ENCODE results near the gene CYBA. TPM values are rescaled to one million over a fixed set of nuclear protein-coding genes. Genes with fewer than 3 reads are reported as not detected.
"Not testable (repeated sequence)": the region's sequence is repeated elsewhere in the genome, so short reads cannot be mapped to it uniquely, and the experiment has no call there.

CYBA gene
- total RNA-seq, 1 donor from 2014 or later = 87.4 TPM

GRCh38 chr16:88687676-88688012, 36.8 kb upstream of the CYBA start:
- intact Hi-C loops (cut with DNase I) = no loop called here
- DNase-seq (ENCODE audit: low spot score) = no peak
- ATAC-seq = no peak

GRCh38 chr16:88687254-88687576, 36.4 kb upstream of the CYBA start:
- ATAC-seq (no peak), DNase-seq (ENCODE audit: low spot score) (no peak)
- intact Hi-C loops (cut with DNase I) = no loop called here

GRCh38 chr16:88686439-88687253, 35.8 kb upstream of the CYBA start, which contains the start of gene SNAI3:
Gene SNAI3, minus strand, starts transcription at chr16:88686507. Its CDS starts 101 bp downstream, at chr16:88686406.
- DNase-seq (ENCODE audit: low spot score) = peak; percentile 84
- ATAC-seq = peak; percentile 57
- intact Hi-C loops (cut with DNase I) = no loop called here

- intact Hi-C loops (cut with DNase I) = no loop called here
- no peak for DNase-seq (ENCODE audit: low spot score)
- peak; percentile 7 for ATAC-seq
Observed at GRCh38 chr16:88686062-88686438, 35.2 kb upstream of the CYBA start.

- no peak for DNase-seq (ENCODE audit: low spot score)
- peak; percentile 17 for ATAC-seq
- intact Hi-C loops (cut with DNase I) = no loop called here
Observed at GRCh38 chr16:88685156-88686061, 34.6 kb upstream of the CYBA start.

- intact Hi-C loops (cut with DNase I) = no loop called here
- ATAC-seq (no peak), DNase-seq (ENCODE audit: low spot score) (no peak)
Observed at GRCh38 chr16:88684569-88685155, 33.8 kb upstream of the CYBA start.

- intact Hi-C loops (cut with DNase I) = no loop called here
- peak; percentile 45 for ATAC-seq
- DNase-seq (ENCODE audit: low spot score) = no peak
Observed at GRCh38 chr16:88681709-88682451, 31.0 kb upstream of the CYBA start.

GRCh38 chr16:88681084-88681680, 30.3 kb upstream of the CYBA start:
- DNase-seq (ENCODE audit: low spot score) (no peak), ATAC-seq (no peak)
- intact Hi-C loops (cut with DNase I) = no loop called here

- intact Hi-C loops (cut with DNase I) = no loop called here
- ATAC-seq (no peak), DNase-seq (ENCODE audit: low spot score) (no peak)
Observed at GRCh38 chr16:88680554-88681083, 29.8 kb upstream of the CYBA start.

GRCh38 chr16:88678224-88678979, 27.5 kb upstream of the CYBA start:
- intact Hi-C loops (cut with DNase I) = no loop called here
- no peak for DNase-seq (ENCODE audit: low spot score)
- ATAC-seq = no peak

GRCh38 chr16:88677721-88678120, 26.9 kb upstream of the CYBA start:
- intact Hi-C loops (cut with DNase I) = no loop called here

GRCh38 chr16:88676502-88677242, 25.8 kb upstream of the CYBA start:
- intact Hi-C loops (cut with DNase I) = no loop called here
- no peak for DNase-seq (ENCODE audit: low spot score)
- no peak for ATAC-seq

More at GRCh38 chr16:88677721-88678120, 26.9 kb upstream of the CYBA start:
- DNase-seq (ENCODE audit: low spot score) (no peak), ATAC-seq (no peak)

GRCh38 chr16:88673716-88674379, 23.0 kb upstream of the CYBA start:
- DNase-seq (ENCODE audit: low spot score) (no peak), ATAC-seq (no peak)
- intact Hi-C loops (cut with DNase I) = no loop called here

- intact Hi-C loops (cut with DNase I) = no loop called here
- ATAC-seq = no peak
Observed at GRCh38 chr16:88672776-88673175, 21.9 kb upstream of the CYBA start.

GRCh38 chr16:88671806-88672205, 21.0 kb upstream of the CYBA start:
- ATAC-seq (no peak), DNase-seq (ENCODE audit: low spot score) (no peak)
- intact Hi-C loops (cut with DNase I) = no loop called here

More at GRCh38 chr16:88672776-88673175, 21.9 kb upstream of the CYBA start:
- DNase-seq (ENCODE audit: low spot score) = no peak

- ATAC-seq = peak; percentile 14
- intact Hi-C loops (cut with DNase I) = no loop called here
- DNase-seq (ENCODE audit: low spot score) = no peak
Observed at GRCh38 chr16:88669980-88670379, 19.1 kb upstream of the CYBA start.

- DNase-seq (ENCODE audit: low spot score); ATAC-seq; intact Hi-C loops (cut with DNase I): not testable (repeated sequence)
Observed at GRCh38 chr16:88669493-88669892, 18.6 kb upstream of the CYBA start.

Data from sciatic nerve (tissue), 2 donors.